Liver (tissue), 3 donors: Measurements from ENCODE around the gene OSTF1.

Experiments used
- CTCF ChIP-seq: fragments of 150-350 bp; IDR thresholded peaks from 2 replicates; pipeline ENCODE4 v1.5.1; 2017; ENCODE audit warnings: improper control_type of control experiment, low read depth, low read length; ENCODE audit not compliant: missing input control
- EGR1 ChIP-seq, 2 donors: IDR thresholded peaks; 2 replicates each; pipeline ENCODE4 v1.6.1; 2016 to 2018; ENCODE audit warnings: antibody characterized with exemption in 2 of 2, low read depth in 2 of 2
- GABPA ChIP-seq, 2 donors: IDR thresholded peaks in 1 of 2; conservative IDR thresholded peaks in 1 of 2; 2 replicates each; pipeline ENCODE4 v1.6.1; 2016; ENCODE audit warnings: antibody characterized with exemption in 2 of 2, mild to moderate bottlenecking in 1 of 2, moderate library complexity in 1 of 2
- JUND ChIP-seq, 2 donors: IDR thresholded peaks; 2 replicates each; pipeline ENCODE4 v1.6.1; 2016; ENCODE audit warnings: antibody characterized with exemption in 2 of 2
- NR2F2 ChIP-seq: IDR thresholded peaks from 2 replicates; pipeline ENCODE4 v1.6.1; 2016; ENCODE audit warnings: antibody characterized with exemption
- RAD21 ChIP-seq, 2 donors: IDR thresholded peaks; 2 replicates each; pipeline ENCODE4 v1.6.1; 2016; ENCODE audit warnings: antibody characterized with exemption in 2 of 2, mild to moderate bottlenecking in 2 of 2
- SP1 ChIP-seq: IDR thresholded peaks from 2 replicates; pipeline ENCODE4 v1.6.1; 2018; ENCODE audit warnings: antibody characterized with exemption, mild to moderate bottlenecking
- TAF1 ChIP-seq: conservative IDR thresholded peaks from 2 replicates; pipeline ENCODE4 v1.6.1; 2016; ENCODE audit warnings: antibody characterized with exemption, mild to moderate bottlenecking
- YY1 ChIP-seq: IDR thresholded peaks from 2 replicates; pipeline ENCODE4 v1.6.1; 2016; ENCODE audit warnings: antibody characterized with exemption, mild to moderate bottlenecking
- ZBTB33 ChIP-seq: IDR thresholded peaks from 2 replicates; pipeline ENCODE4 v1.6.1; 2016; ENCODE audit warnings: antibody characterized with exemption
- TF ChIP-seq, protein P1 (sequence below): IDR thresholded peaks from 2 replicates; pipeline ENCODE4 v1.6.1; 2016; ENCODE audit warnings: antibody characterized with exemption
- TF ChIP-seq, protein P2 (sequence below): IDR thresholded peaks from 2 replicates; pipeline ENCODE4 v1.6.1; 2016; ENCODE audit warnings: antibody characterized with exemption, mild to moderate bottlenecking
- donor health status: healthy.
- donor health status: healthy.

DNA sequence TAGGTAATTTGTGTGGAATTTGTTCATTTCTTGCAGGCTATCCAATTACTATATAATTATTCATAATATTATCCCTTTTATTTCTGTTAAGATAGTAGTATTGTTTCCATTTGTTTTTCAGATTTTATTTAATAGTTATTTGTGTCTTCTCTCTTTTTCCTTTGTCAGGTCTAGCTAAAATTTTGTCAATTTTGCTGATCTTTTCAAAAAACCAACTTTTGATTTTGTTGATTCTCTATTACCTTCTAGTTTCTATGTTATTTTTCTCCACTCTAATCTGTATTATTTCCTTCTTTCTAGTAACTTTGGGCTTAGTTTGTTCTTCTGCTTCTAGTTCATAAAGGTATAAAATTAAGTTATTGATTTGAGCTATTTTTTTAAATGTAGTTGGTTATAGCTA, 76.3 kb downstream of the OSTF1 start:
- TF ChIP-seq TAF1, result no peak
- no peak for TF ChIP-seq GABPA (IDR thresholded peaks at IDR 0.05 in 1 of 2, conservative IDR thresholded peaks at IDR 0.05 in 1 of 2)
- no peak for TF ChIP-seq NR2F2
- no peak for TF ChIP-seq CTCF
- no peak for TF ChIP-seq YY1
- TF ChIP-seq JUND (IDR thresholded peaks at IDR 0.05), result no peak
- TF ChIP-seq RAD21 (IDR thresholded peaks at IDR 0.05), result no peak
- TF ChIP-seq, protein P1, sequence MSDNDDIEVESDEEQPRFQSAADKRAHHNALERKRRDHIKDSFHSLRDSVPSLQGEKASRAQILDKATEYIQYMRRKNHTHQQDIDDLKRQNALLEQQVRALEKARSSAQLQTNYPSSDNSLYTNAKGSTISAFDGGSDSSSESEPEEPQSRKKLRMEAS, result no peak
- TF ChIP-seq, protein P2, sequence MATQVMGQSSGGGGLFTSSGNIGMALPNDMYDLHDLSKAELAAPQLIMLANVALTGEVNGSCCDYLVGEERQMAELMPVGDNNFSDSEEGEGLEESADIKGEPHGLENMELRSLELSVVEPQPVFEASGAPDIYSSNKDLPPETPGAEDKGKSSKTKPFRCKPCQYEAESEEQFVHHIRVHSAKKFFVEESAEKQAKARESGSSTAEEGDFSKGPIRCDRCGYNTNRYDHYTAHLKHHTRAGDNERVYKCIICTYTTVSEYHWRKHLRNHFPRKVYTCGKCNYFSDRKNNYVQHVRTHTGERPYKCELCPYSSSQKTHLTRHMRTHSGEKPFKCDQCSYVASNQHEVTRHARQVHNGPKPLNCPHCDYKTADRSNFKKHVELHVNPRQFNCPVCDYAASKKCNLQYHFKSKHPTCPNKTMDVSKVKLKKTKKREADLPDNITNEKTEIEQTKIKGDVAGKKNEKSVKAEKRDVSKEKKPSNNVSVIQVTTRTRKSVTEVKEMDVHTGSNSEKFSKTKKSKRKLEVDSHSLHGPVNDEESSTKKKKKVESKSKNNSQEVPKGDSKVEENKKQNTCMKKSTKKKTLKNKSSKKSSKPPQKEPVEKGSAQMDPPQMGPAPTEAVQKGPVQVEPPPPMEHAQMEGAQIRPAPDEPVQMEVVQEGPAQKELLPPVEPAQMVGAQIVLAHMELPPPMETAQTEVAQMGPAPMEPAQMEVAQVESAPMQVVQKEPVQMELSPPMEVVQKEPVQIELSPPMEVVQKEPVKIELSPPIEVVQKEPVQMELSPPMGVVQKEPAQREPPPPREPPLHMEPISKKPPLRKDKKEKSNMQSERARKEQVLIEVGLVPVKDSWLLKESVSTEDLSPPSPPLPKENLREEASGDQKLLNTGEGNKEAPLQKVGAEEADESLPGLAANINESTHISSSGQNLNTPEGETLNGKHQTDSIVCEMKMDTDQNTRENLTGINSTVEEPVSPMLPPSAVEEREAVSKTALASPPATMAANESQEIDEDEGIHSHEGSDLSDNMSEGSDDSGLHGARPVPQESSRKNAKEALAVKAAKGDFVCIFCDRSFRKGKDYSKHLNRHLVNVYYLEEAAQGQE, result no peak
- no peak for TF ChIP-seq ZBTB33
- no peak for TF ChIP-seq SP1
- no peak for TF ChIP-seq EGR1 (IDR thresholded peaks at IDR 0.05; ENCODE audit: low read depth in 2 of 2)
